Measurements from ENCODE around the gene KIR3DL3. TPM values are rescaled to one million over a fixed set of nuclear protein-coding genes. Genes with fewer than 3 reads are reported as not detected.
A peak's percentile ranks its signal among the peaks of the same experiment; 100 is the strongest.

Gene KIR3DL3
- polyA plus RNA-seq, 3 donors: not detected

DNA sequence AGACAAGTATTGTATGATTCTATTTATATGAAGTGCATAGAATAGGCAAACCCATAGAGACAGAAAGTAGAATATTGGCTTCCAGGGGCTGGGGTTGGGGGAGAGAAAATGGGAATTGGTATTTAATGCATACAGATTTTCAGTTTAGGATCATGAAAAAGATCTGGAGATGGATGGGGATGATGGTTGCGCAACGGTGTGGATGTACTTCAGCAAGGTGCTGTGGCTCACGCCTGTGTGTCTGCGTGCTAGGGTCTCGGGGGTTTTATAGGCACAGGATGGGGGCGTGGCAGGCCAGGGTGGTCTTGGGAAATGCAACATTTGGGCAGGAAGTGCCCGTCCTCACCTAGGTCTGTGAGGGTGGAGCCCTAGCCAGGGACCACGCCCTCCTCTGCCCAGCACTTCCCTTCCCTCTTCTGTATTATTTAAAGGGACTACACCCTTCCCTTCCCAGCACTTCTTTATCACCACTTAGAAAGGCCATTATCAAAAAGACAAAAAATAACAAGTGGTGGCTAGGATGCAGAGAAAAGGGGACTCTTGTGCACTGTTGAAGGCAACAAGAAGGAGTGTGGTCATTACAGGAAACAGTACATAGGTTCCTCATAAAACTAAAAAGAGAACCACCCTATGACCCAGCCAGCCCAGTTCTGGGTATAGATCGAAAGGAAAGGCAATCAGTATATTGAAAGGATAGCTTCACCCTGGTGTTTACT, 32.5 kb upstream of the KIR3DL3 start:
- Histone ChIP-seq H2AFZ (ENCODE audit: insufficient read depth, low read depth, low read length, poor library complexity, severe bottlenecking) (no peak overlapping the region), H3K4me3 (replicated peaks in 1 of 3; ENCODE audit: low read depth in 2 of 3, low read length in 3 of 3) (peak overlapping the region in 1 of 3 experiments; percentile 46), H3K27me3 (ENCODE audit: control insufficient read depth in 2 of 2, insufficient read depth in 2 of 2, low read length in 2 of 2) (peaks cover 13 to 17% of the 10 kb centered on the region in 2 donors), H3K4me1 (ENCODE audit: control insufficient read depth in 1 of 2, insufficient read depth in 2 of 2, low read length in 2 of 2) (peaks cover 38 to 39% of the 10 kb centered on the region in 2 donors), H3K79me2 (ENCODE audit: insufficient read depth, low read length) (peaks cover 1% of the 10 kb centered on the region), H4K20me1 (ENCODE audit: insufficient read depth, low read length) (no peaks in the 10 kb centered on the region), H3K4me2 (replicated peaks; ENCODE audit: extremely low read depth, low read length, poor library complexity, severe bottlenecking) (peak overlapping the region; percentile 44), H3K36me3 (replicated peaks in 1 of 2; ENCODE audit: control insufficient read depth in 1 of 2, insufficient read depth in 2 of 2, low read length in 2 of 2) (no peaks in the 10 kb centered on the region), H3K9ac (ENCODE audit: insufficient read depth, low read length, poor library complexity, severe bottlenecking) (no peak overlapping the region), H3K27ac (ENCODE audit: low read depth in 1 of 2, low read length in 2 of 2) (peak overlapping the region in 1 of 2 donors; percentile 36), H3K9me3 (replicated peaks in 1 of 2; ENCODE audit: control insufficient read depth in 1 of 2, insufficient read depth in 1 of 2, low read length in 2 of 2) (no peaks in the 10 kb centered on the region)
- peaks cover 0 to 5% (median 0%) of the 10 kb centered on the region in 7 donors for H3K9me3 Mint-ChIP-seq
- H3K4me1 Mint-ChIP-seq: peaks cover 39% of the 10 kb centered on the region
- peak overlapping the region in 5 of 7 donors; percentile 30 to 78 (median 42) for H3K27ac Mint-ChIP-seq
- peaks cover 9 to 27% (median 14%) of the 10 kb centered on the region in 3 donors for H3K27me3 Mint-ChIP-seq (ENCODE audit: low read depth in 3 of 3)
- intact Hi-C loops (cut with micrococcal nuclease): no loop called here
- H3K4me3 Mint-ChIP-seq: peak overlapping the region in 1 of 2 donors; percentile 58
- peak; percentile 40 to 65 (median 50) for DNase-seq
- 81% methylated on average over 5 of the region's 9 CpGs for WGBS (ENCODE audit: insufficient coverage)
- TF ChIP-seq, protein P1, sequence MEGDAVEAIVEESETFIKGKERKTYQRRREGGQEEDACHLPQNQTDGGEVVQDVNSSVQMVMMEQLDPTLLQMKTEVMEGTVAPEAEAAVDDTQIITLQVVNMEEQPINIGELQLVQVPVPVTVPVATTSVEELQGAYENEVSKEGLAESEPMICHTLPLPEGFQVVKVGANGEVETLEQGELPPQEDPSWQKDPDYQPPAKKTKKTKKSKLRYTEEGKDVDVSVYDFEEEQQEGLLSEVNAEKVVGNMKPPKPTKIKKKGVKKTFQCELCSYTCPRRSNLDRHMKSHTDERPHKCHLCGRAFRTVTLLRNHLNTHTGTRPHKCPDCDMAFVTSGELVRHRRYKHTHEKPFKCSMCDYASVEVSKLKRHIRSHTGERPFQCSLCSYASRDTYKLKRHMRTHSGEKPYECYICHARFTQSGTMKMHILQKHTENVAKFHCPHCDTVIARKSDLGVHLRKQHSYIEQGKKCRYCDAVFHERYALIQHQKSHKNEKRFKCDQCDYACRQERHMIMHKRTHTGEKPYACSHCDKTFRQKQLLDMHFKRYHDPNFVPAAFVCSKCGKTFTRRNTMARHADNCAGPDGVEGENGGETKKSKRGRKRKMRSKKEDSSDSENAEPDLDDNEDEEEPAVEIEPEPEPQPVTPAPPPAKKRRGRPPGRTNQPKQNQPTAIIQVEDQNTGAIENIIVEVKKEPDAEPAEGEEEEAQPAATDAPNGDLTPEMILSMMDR (IDR thresholded peaks at IDR 0.05): no peak
- no peaks in the 10 kb centered on the region for H3K36me3 Mint-ChIP-seq

DNA sequence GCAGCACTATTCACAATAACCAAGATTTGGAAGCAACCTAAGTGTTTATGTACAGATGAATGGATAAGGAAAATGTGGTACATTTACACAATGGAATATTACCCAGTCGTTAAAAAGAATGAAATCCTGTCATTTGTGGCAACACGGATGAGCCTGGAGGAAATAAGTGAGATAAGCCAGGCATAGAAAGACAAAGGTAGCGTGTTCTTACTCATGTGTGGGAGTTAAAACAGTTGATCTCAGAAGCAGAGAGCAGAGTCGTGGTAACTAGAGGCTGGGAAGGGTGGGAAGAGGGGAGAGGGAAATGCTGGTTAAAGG, 32.0 kb upstream of the KIR3DL3 start:
- Mint-ChIP-seq H3K4me1 (peaks cover 44% of the 10 kb centered on the region), H3K4me3 (no peak overlapping the region), H3K36me3 (no peaks in the 10 kb centered on the region), H3K27ac (no peak overlapping the region), H3K27me3 (ENCODE audit: low read depth in 3 of 3) (peaks cover 9 to 23% (median 12%) of the 10 kb centered on the region in 3 donors), H3K9me3 (peaks cover 0 to 5% (median 0%) of the 10 kb centered on the region in 7 donors)
- intact Hi-C loops (cut with micrococcal nuclease): no loop called here
- H3K4me3 ChIP-seq (replicated peaks in 1 of 3; ENCODE audit: low read depth in 2 of 3, low read length in 3 of 3): peak overlapping the region in 1 of 3 experiments; percentile 46
- H3K79me2 ChIP-seq (ENCODE audit: insufficient read depth, low read length): peaks cover 3% of the 10 kb centered on the region
- no peaks in the 10 kb centered on the region for H3K36me3 ChIP-seq (replicated peaks in 1 of 2; ENCODE audit: control insufficient read depth in 1 of 2, insufficient read depth in 2 of 2, low read length in 2 of 2)
- H4K20me1 ChIP-seq (ENCODE audit: insufficient read depth, low read length): no peaks in the 10 kb centered on the region
- no peak for DNase-seq
- no peak overlapping the region for H3K9ac ChIP-seq (ENCODE audit: insufficient read depth, low read length, poor library complexity, severe bottlenecking)
- H3K27ac ChIP-seq (ENCODE audit: low read depth in 1 of 2, low read length in 2 of 2): peak overlapping the region in 1 of 2 donors; percentile 36
- H2AFZ ChIP-seq (ENCODE audit: insufficient read depth, low read depth, low read length, poor library complexity, severe bottlenecking): no peak overlapping the region
- peaks cover 43 to 44% of the 10 kb centered on the region in 2 donors for H3K4me1 ChIP-seq (ENCODE audit: control insufficient read depth in 1 of 2, insufficient read depth in 2 of 2, low read length in 2 of 2)
- peak overlapping the region; percentile 44 for H3K4me2 ChIP-seq (replicated peaks; ENCODE audit: extremely low read depth, low read length, poor library complexity, severe bottlenecking)
- whole genome bisulfite sequencing (ENCODE audit: insufficient coverage): 78% methylated on average over 4 of the region's 4 CpGs
- TF ChIP-seq, protein P1 (IDR thresholded peaks at IDR 0.05): no peak
- no peaks in the 10 kb centered on the region for H3K9me3 ChIP-seq (replicated peaks in 1 of 2; ENCODE audit: control insufficient read depth in 1 of 2, insufficient read depth in 1 of 2, low read length in 2 of 2)
- peaks cover 10 to 17% of the 10 kb centered on the region in 2 donors for H3K27me3 ChIP-seq (ENCODE audit: control insufficient read depth in 2 of 2, insufficient read depth in 2 of 2, low read length in 2 of 2)
